OCI-LY7 (cell line): Measurements from ENCODE around the gene NOX3. TPM values are rescaled to one million over a fixed set of nuclear protein-coding genes. Genes with fewer than 3 reads are reported as not detected.
"Not testable (repeated sequence)": the region's sequence is repeated elsewhere in the genome, so short reads cannot be mapped to it uniquely, and the experiment has no call there.

Experiments used
- BruUV-seq: library from RNA; stranded (reverse); fragments of 400-500 nt; replicated peaks from 2 replicates; lab custom pipeline; 2021; lab: Mats Ljungman, UMichigan
- CTCF ChIA-PET: fragments of 300-600 bp; sonication (Branson Sonifier 250); formaldehyde crosslinking; loops from one replicate; lab custom pipeline; 2022; ENCODE audit warnings: antibody characterized with exemption; ENCODE audit not compliant: unreplicated experiment; lab: Charles Lee
- POLR2A ChIA-PET: fragments of 300-600 bp; sonication (Branson Sonifier 250); formaldehyde crosslinking; loops from one replicate; lab custom pipeline; 2022; ENCODE audit warnings: antibody characterized with exemption; lab: Charles Lee
- DNase-seq: peaks from one replicate; pipeline ENCODE4 v3.0.0-alpha.2; 2015; ENCODE audit warnings: low spot score
- H2AFZ ChIP-seq: fragments of 200-600 bp; sonication (generic), shearing (Covaris generic); 2 replicates; pipeline ENCODE4 v1.6.1; 2014; ENCODE audit warnings: mild to moderate bottlenecking, antibody characterized with exemption, low read length, moderate library complexity
- H3K27ac ChIP-seq: fragments of 200-600 bp; sonication (generic); 2 replicates; pipeline ENCODE4 v1.5.1; 2014; ENCODE audit warnings: mixed run types, low read depth, mild to moderate bottlenecking, moderate library complexity, low read length, inconsistent platforms; ENCODE audit not compliant: poor library complexity, severe bottlenecking
- H3K36me3 ChIP-seq: fragments of 200-600 bp; sonication (generic); 2 replicates; pipeline ENCODE4 v1.6.1; 2014; ENCODE audit warnings: mild to moderate bottlenecking, antibody characterized with exemption, low read length, moderate library complexity, mixed read lengths; ENCODE audit not compliant: insufficient read depth
- H3K4me1 ChIP-seq: fragments of 200-600 bp; sonication (generic); 2 replicates; pipeline ENCODE4 v1.5.1; 2014; ENCODE audit warnings: mild to moderate bottlenecking, low read length; ENCODE audit not compliant: insufficient read depth, poor library complexity, severe bottlenecking
- H3K4me2 ChIP-seq: fragments of 200-600 bp; sonication (generic); 2 replicates; pipeline ENCODE4 v1.6.1; 2014; ENCODE audit warnings: mild to moderate bottlenecking, low read length
- H3K4me3 ChIP-seq: fragments of 200-600 bp; sonication (generic); 2 replicates; pipeline ENCODE4 v1.5.1; 2014; ENCODE audit warnings: mild to moderate bottlenecking, low read depth, low read length; ENCODE audit not compliant: poor library complexity, severe bottlenecking
- H3K79me2 ChIP-seq: fragments of 200-600 bp; sonication (generic); 2 replicates; pipeline ENCODE4 v1.6.1; 2016; ENCODE audit warnings: low read depth, mild to moderate bottlenecking, low read length, moderate library complexity, mixed read lengths; ENCODE audit not compliant: insufficient read depth
- H3K9me2 ChIP-seq: fragments of 200-600 bp; sonication (generic); 2 replicates; pipeline ENCODE4 v1.6.1; 2016; ENCODE audit warnings: mild to moderate bottlenecking, low read length, mixed read lengths; ENCODE audit not compliant: insufficient read depth
- H3K9me3 ChIP-seq: fragments of 200-600 bp; sonication (generic); 2 replicates; pipeline ENCODE4 v1.6.1; 2014; ENCODE audit warnings: mild to moderate bottlenecking, mixed run types, low read length, mixed read lengths
- H4K20me1 ChIP-seq: fragments of 200-600 bp; sonication (generic); 2 replicates; pipeline ENCODE4 v1.6.1; 2014; ENCODE audit warnings: mild to moderate bottlenecking, antibody characterized with exemption, low read length, moderate library complexity, mixed read lengths; ENCODE audit not compliant: insufficient read depth
- CTCF ChIP-seq: fragments of 200-600 bp; sonication (generic); conservative IDR thresholded peaks from 2 replicates; pipeline ENCODE4 v1.5.1; 2014; ENCODE audit warnings: mild to moderate bottlenecking, antibody characterized with exemption, low read length, moderate library complexity, mixed read lengths
- EZH2phosphoT487 ChIP-seq: fragments of 200-600 bp; sonication (generic); IDR thresholded peaks from 2 replicates; pipeline ENCODE4 v1.6.1; 2018; ENCODE audit warnings: low read depth, borderline replicate concordance, mild to moderate bottlenecking, mixed run types, antibody characterized with exemption, low read length, moderate library complexity, mixed read lengths
- intact Hi-C: fragments of 100-400 bp; cut with micrococcal nuclease; formaldehyde crosslinking; loops from one replicate; pipeline ENCODE4 v1.10.0; 2022; ENCODE audit not compliant: unreplicated experiment
- total RNA-seq, 2 experiments: library from RNA; depleted of rRNA in 1 of 2; stranded (reverse); fragments of >200 nt in 1 of 2; shearing (Covaris generic) in 1 of 2; gene quantifications; 2 replicates each; pipeline ENCODE4 v1.2.3, GENCODE V29; 2014 to 2022

Gene NOX3
- total RNA-seq, 2 experiments from 2014 or later: 0.22 TPM; not detected in 1

GRCh38 chr6:155454008-155454407 is 1.6 kb downstream of the NOX3 start:
- no peaks in the 10 kb centered on the region for H3K9me3 ChIP-seq
- no peak overlapping the region for H3K27ac ChIP-seq
- no peaks in the 10 kb centered on the region for H3K36me3 ChIP-seq
- BruUV-seq: no TSS peak
- intact Hi-C loops: no loop called here
- POLR2A ChIA-PET: interaction anchor here (1.3 kb wide), 1 partner anchor 21 kb away, joined by 3 read pairs; no protein-coding TSS in a partner anchor
- no peak overlapping the region for H3K4me3 ChIP-seq
- no peak for DNase-seq
- H2AFZ ChIP-seq: no peak overlapping the region
- H3K79me2 ChIP-seq: no peaks in the 10 kb centered on the region
- TF ChIP-seq CTCF: no peak
- no peak for TF ChIP-seq EZH2phosphoT487
- no peak overlapping the region for H3K4me2 ChIP-seq
- H4K20me1 ChIP-seq: no peaks in the 10 kb centered on the region
- CTCF ChIA-PET: no interaction called here
- peaks cover 3% of the 10 kb centered on the region for H3K4me1 ChIP-seq
- H3K9me2 ChIP-seq: no peaks in the 10 kb centered on the region

DNA sequence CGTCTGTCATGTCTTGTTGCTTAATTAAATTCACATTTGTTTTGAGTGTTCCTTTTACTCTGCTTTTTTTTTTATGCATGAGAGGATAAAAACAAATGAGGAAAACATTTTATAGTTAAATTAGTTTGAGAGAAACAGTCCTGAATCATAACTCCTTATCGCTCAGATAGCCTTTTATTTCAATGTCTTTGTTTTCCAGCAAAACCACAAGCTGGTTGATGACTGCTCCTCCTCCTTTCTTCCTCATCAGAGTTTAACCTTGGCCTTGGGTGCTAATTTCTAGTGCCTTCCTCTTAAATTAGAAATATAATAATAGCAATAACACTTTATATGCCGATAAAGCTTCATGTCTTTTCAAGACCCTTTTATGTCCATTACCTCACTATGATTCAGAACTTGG is 3.1 kb downstream of the NOX3 start:
- Histone ChIP-seq H3K4me1 (peaks cover 3% of the 10 kb centered on the region), H3K4me3 (no peak overlapping the region), H3K36me3 (no peaks in the 10 kb centered on the region), H3K4me2 (no peak overlapping the region), H3K27ac (no peak overlapping the region), H3K9me3 (no peaks in the 10 kb centered on the region), H3K79me2 (no peaks in the 10 kb centered on the region), H3K9me2 (no peaks in the 10 kb centered on the region), H2AFZ (no peak overlapping the region), H4K20me1 (no peaks in the 10 kb centered on the region)
- no peak for DNase-seq
- intact Hi-C loops: no loop called here
- CTCF ChIA-PET: interaction anchor here (0.6 kb wide), 1 partner anchor 740 kb away, joined by 3 read pairs; no protein-coding TSS in a partner anchor
- POLR2A ChIA-PET: interaction anchor here (0.8 to 1.3 kb wide), 2 partner anchors 20 to 29 kb away, joined by 3 read pairs; no protein-coding TSS in a partner anchor
- no TSS peak for BruUV-seq
- TF ChIP-seq EZH2phosphoT487: no peak
- no peak for TF ChIP-seq CTCF

GRCh38 chr6:155451530-155451929 is 4.1 kb downstream of the NOX3 start:
- H2AFZ ChIP-seq, H3K4me1 ChIP-seq, H3K9me3 ChIP-seq, H3K79me2 ChIP-seq, DNase-seq, CTCF ChIA-PET, H3K36me3 ChIP-seq, BruUV-seq, H3K27ac ChIP-seq, intact Hi-C loops, H3K4me2 ChIP-seq, H3K9me2 ChIP-seq, H4K20me1 ChIP-seq, H3K4me3 ChIP-seq: not testable (repeated sequence)
- POLR2A ChIA-PET: interaction anchor here (0.6 to 0.7 kb wide), 2 partner anchors 20 to 126 kb away, joined by 3 read pairs; no protein-coding TSS in a partner anchor
